ENCODE measurements around the gene ARID1A. TPM values are rescaled to one million over a fixed set of nuclear protein-coding genes. Genes with fewer than 3 reads are reported as not detected.

The ARID1A gene
- total and polyA plus RNA-seq, 2 donors (not counting 1 experiment from before 2014, with no cell fraction given) = 12.9 to 16.0 TPM

DNA sequence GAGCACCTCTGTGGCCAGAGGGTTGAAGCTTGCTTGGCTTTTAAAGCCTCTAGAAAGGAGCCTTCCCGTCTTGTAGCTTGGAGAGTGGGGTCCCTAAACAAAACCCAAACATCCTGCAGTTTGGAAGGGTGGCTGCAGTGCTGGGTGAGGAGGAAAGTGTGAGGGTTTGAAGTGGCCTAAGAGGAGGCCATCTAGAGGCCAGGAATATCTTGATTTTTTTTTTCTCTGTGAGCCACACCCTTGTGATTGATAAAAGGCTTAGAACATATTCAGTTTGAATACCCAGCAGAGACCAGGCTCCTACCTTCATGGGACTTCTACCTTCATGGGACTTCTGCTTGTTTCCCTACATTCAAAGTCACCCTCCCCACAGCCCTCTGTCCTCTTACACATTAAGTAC is 54.6 kb downstream of the ARID1A start:
- Histone ChIP-seq H3K4me3 (replicated peaks in 1 of 4; ENCODE audit: control extremely low read depth in 1 of 4, insufficient read depth in 1 of 4, low read depth in 3 of 4, low read length in 4 of 4) (no peak overlapping the region), H4K20me1 (ENCODE audit: control insufficient read depth, extremely low read depth, insufficient read depth, low read length) (no peaks in the 10 kb centered on the region), H3K9me3 (ENCODE audit: control insufficient read depth, insufficient read depth, low read depth, low read length) (no peaks in the 10 kb centered on the region), H3K36me3 (ENCODE audit: control insufficient read depth, insufficient read depth, low read length) (peaks cover 5% of the 10 kb centered on the region), H3K9ac (ENCODE audit: insufficient read depth, low read length) (no peak overlapping the region), H3K4me2 (ENCODE audit: extremely low read depth, insufficient read depth, low read length) (no peak overlapping the region), H3K27me3 (ENCODE audit: control insufficient read depth, insufficient read depth, low read length) (no peaks in the 10 kb centered on the region), H3K27ac (ENCODE audit: insufficient read depth, low read length) (no peak overlapping the region), H2AFZ (ENCODE audit: low read length) (no peak overlapping the region), H3K79me2 (ENCODE audit: control insufficient read depth, insufficient read depth, low read length) (peaks cover 64% of the 10 kb centered on the region), H3K4me1 (ENCODE audit: control insufficient read depth, extremely low read depth, insufficient read depth, low read length) (peaks cover 2% of the 10 kb centered on the region)
- TF ChIP-seq, protein P1, sequence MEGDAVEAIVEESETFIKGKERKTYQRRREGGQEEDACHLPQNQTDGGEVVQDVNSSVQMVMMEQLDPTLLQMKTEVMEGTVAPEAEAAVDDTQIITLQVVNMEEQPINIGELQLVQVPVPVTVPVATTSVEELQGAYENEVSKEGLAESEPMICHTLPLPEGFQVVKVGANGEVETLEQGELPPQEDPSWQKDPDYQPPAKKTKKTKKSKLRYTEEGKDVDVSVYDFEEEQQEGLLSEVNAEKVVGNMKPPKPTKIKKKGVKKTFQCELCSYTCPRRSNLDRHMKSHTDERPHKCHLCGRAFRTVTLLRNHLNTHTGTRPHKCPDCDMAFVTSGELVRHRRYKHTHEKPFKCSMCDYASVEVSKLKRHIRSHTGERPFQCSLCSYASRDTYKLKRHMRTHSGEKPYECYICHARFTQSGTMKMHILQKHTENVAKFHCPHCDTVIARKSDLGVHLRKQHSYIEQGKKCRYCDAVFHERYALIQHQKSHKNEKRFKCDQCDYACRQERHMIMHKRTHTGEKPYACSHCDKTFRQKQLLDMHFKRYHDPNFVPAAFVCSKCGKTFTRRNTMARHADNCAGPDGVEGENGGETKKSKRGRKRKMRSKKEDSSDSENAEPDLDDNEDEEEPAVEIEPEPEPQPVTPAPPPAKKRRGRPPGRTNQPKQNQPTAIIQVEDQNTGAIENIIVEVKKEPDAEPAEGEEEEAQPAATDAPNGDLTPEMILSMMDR (conservative IDR thresholded peaks at IDR 0.05 in 1 of 2, IDR thresholded peaks at IDR 0.05 in 1 of 2; ENCODE audit: low read depth in 1 of 2, low read length in 2 of 2) = no peak
- TF ChIP-seq EZH2 (IDR thresholded peaks at IDR 0.05; ENCODE audit: low read length, missing control alignments) = no peak
- no peak for DNase-seq (ENCODE audit: low read depth in 2 of 2)

DNA sequence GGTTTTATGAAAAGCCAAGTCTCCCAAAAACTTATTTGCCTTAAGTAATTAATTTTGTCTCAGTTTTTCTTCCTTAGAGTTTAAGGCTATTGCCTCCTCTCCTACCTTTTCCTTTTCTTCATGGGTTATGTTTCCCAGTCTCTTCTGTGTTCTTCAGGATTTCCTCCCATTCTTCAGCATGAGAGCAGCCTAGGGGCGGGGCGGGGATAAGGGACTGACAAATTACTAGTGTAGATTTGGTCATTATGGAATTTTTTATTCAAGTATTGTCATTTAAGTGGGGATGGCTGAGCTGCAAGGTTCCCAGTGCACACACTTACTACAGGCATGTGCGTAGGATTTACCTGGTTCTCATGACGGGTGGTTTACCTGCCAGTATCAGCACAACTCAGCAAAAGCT is 56.7 kb downstream of the ARID1A start:
- H4K20me1 ChIP-seq (ENCODE audit: control insufficient read depth, extremely low read depth, insufficient read depth, low read length) = no peaks in the 10 kb centered on the region
- H3K9ac ChIP-seq (ENCODE audit: insufficient read depth, low read length) = no peak overlapping the region
- H3K9me3 ChIP-seq (ENCODE audit: control insufficient read depth, insufficient read depth, low read depth, low read length) = no peaks in the 10 kb centered on the region
- no peaks in the 10 kb centered on the region for H3K27me3 ChIP-seq (ENCODE audit: control insufficient read depth, insufficient read depth, low read length)
- H3K27ac ChIP-seq (ENCODE audit: insufficient read depth, low read length) = peak overlapping the region; percentile 22
- H2AFZ ChIP-seq (ENCODE audit: low read length) = no peak overlapping the region
- peaks cover 5% of the 10 kb centered on the region for H3K36me3 ChIP-seq (ENCODE audit: control insufficient read depth, insufficient read depth, low read length)
- no peak overlapping the region for H3K4me3 ChIP-seq (replicated peaks in 1 of 4; ENCODE audit: control extremely low read depth in 1 of 4, insufficient read depth in 1 of 4, low read depth in 3 of 4, low read length in 4 of 4)
- TF ChIP-seq, protein P1 (conservative IDR thresholded peaks at IDR 0.05 in 1 of 2, IDR thresholded peaks at IDR 0.05 in 1 of 2; ENCODE audit: low read depth in 1 of 2, low read length in 2 of 2) = no peak
- TF ChIP-seq EZH2 (IDR thresholded peaks at IDR 0.05; ENCODE audit: low read length, missing control alignments) = no peak
- H3K4me2 ChIP-seq (ENCODE audit: extremely low read depth, insufficient read depth, low read length) = no peak overlapping the region
- DNase-seq (ENCODE audit: low read depth in 2 of 2) = no peak
- peaks cover 54% of the 10 kb centered on the region for H3K79me2 ChIP-seq (ENCODE audit: control insufficient read depth, insufficient read depth, low read length)
- no peaks in the 10 kb centered on the region for H3K4me1 ChIP-seq (ENCODE audit: control insufficient read depth, extremely low read depth, insufficient read depth, low read length)

DNA sequence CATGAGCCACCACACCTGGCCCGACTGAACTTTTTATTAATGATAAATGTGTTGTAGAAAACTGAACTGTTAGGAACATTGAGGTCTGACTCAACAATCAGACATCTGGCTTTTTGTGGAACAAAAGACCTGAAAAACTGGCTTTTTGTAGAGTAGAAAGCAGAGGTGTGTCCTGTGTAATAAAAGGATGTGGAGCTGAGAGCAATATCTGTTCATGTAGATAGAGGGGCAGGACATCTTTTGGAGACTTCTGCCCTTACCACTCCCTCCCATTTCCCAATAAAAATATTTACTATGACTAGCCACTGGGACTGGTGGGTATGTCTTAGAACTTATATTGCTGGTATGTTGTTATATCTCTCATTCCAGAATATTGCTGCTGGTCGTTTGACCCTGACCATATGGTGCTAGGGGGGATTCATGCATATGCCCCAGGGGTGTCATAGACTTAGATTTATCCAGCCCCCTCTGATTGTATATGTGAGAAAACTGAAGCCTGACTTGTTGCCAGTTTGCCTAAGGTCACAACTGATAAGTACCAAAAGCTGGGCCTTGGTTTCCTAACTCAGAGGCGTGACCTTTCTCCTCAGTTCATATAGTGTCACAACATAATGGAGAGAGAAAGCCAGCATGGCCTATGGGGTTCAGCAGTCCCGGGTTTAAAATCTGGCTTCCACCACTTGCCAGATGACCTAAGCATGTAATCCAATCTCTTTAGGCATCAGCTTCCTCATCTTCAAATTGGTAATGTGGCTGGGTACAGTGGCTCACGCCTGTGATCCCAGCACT is 58.5 kb downstream of the ARID1A start:
- H3K79me2 ChIP-seq (ENCODE audit: control insufficient read depth, insufficient read depth, low read length) = peaks cover 60% of the 10 kb centered on the region
- peak in 1 of 2 donors; percentile 33 for DNase-seq (ENCODE audit: low read depth in 2 of 2)
- H2AFZ ChIP-seq (ENCODE audit: low read length) = no peak overlapping the region
- H3K4me1 ChIP-seq (ENCODE audit: control insufficient read depth, extremely low read depth, insufficient read depth, low read length) = no peaks in the 10 kb centered on the region
- no peaks in the 10 kb centered on the region for H3K27me3 ChIP-seq (ENCODE audit: control insufficient read depth, insufficient read depth, low read length)
- TF ChIP-seq EZH2 (IDR thresholded peaks at IDR 0.05; ENCODE audit: low read length, missing control alignments) = no peak
- TF ChIP-seq, protein P1 (conservative IDR thresholded peaks at IDR 0.05 in 1 of 2, IDR thresholded peaks at IDR 0.05 in 1 of 2; ENCODE audit: low read depth in 1 of 2, low read length in 2 of 2) = no peak
- no peak overlapping the region for H3K27ac ChIP-seq (ENCODE audit: insufficient read depth, low read length)
- no peak overlapping the region for H3K4me3 ChIP-seq (replicated peaks in 1 of 4; ENCODE audit: control extremely low read depth in 1 of 4, insufficient read depth in 1 of 4, low read depth in 3 of 4, low read length in 4 of 4)
- H3K9ac ChIP-seq (ENCODE audit: insufficient read depth, low read length) = no peak overlapping the region
- no peak overlapping the region for H3K4me2 ChIP-seq (ENCODE audit: extremely low read depth, insufficient read depth, low read length)
- no peaks in the 10 kb centered on the region for H3K9me3 ChIP-seq (ENCODE audit: control insufficient read depth, insufficient read depth, low read depth, low read length)
- H4K20me1 ChIP-seq (ENCODE audit: control insufficient read depth, extremely low read depth, insufficient read depth, low read length) = no peaks in the 10 kb centered on the region
- peaks cover 6% of the 10 kb centered on the region for H3K36me3 ChIP-seq (ENCODE audit: control insufficient read depth, insufficient read depth, low read length)
